ENCODE measurements around the gene FNDC10. TPM values are rescaled to one million over a fixed set of nuclear protein-coding genes. Genes with fewer than 3 reads are reported as not detected.

The FNDC10 gene
- total RNA-seq, 4 donors from 2014 or later, result 5.8 to 15.6 (median 7.9) TPM

GRCh38 chr1:1600861-1601563 is 1.1 kb upstream of the FNDC10 start:
- Histone ChIP-seq H3K4me1 (peaks cover 16 to 38% (median 29%) of the 10 kb centered on the region in 3 donors), H3K27me3 (peaks cover 0 to 81% (median 2%) of the 10 kb centered on the region in 4 donors), H3K36me3 (no peaks in the 10 kb centered on the region), H3K27ac (no peak overlapping the region), H3K9me3 (no peaks in the 10 kb centered on the region), H3K4me3 (peak overlapping the region in 3 of 4 donors; percentile 54 to 60 (median 59))
- intact Hi-C loops (cut with DNase I), result no loop called here
- 20 to 80% methylated on average over 1 of the region's 22 CpGs for whole genome bisulfite sequencing, 2 donors
- DNase-seq, result no peak
- TF ChIP-seq CTCF (IDR thresholded peaks at IDR 0.05) (no peak), POLR2A (IDR thresholded peaks at IDR 0.05) (no peak)

GRCh38 chr1:1599030-1599934 is 653 bp downstream of the FNDC10 start:
- WGBS, 2 donors, result no CpG with 5 or more reads among the region's 111 CpGs
- Histone ChIP-seq H3K27me3 (peaks cover 0 to 84% (median 2%) of the 10 kb centered on the region in 4 donors), H3K4me3 (peak overlapping the region; percentile 16 to 65 (median 42)), H3K27ac (no peak overlapping the region), H3K9me3 (no peaks in the 10 kb centered on the region), H3K4me1 (peaks cover 16 to 38% (median 29%) of the 10 kb centered on the region in 3 donors), H3K36me3 (no peaks in the 10 kb centered on the region)
- TF ChIP-seq CTCF (IDR thresholded peaks at IDR 0.05) (peak in 3 of 6 experiments; percentile 3 to 32 (median 32)), POLR2A (IDR thresholded peaks at IDR 0.05) (no peak)
- DNase-seq, result no peak
- intact Hi-C loops (cut with DNase I), result no loop called here

GRCh38 chr1:1598720-1599029 is 1.3 kb downstream of the FNDC10 start:
- Histone ChIP-seq H3K9me3 (no peaks in the 10 kb centered on the region), H3K36me3 (no peaks in the 10 kb centered on the region), H3K27me3 (peaks cover 0 to 79% (median 2%) of the 10 kb centered on the region in 4 donors), H3K27ac (no peak overlapping the region), H3K4me3 (peak overlapping the region in 1 of 4 donors; percentile 26), H3K4me1 (peaks cover 16 to 38% (median 29%) of the 10 kb centered on the region in 3 donors)
- intact Hi-C loops (cut with DNase I), result no loop called here
- TF ChIP-seq POLR2A (IDR thresholded peaks at IDR 0.05) (no peak), CTCF (IDR thresholded peaks at IDR 0.05) (no peak)
- DNase-seq, result no peak
- WGBS, 2 donors, result 88 to 90% methylated on average over 2 to 7 of the region's 13 CpGs

- Histone ChIP-seq H3K27me3 (peaks cover 0 to 77% (median 2%) of the 10 kb centered on the region in 4 donors), H3K36me3 (no peaks in the 10 kb centered on the region), H3K4me1 (peaks cover 16 to 38% (median 29%) of the 10 kb centered on the region in 3 donors), H3K4me3 (no peak overlapping the region), H3K27ac (no peak overlapping the region), H3K9me3 (no peaks in the 10 kb centered on the region)
- intact Hi-C loops (cut with DNase I), result no loop called here
- WGBS, 2 donors, result 90% methylated on average over 4 of the region's 28 CpGs; no CpG with 5 or more reads in 1 of the 2 donors
- TF ChIP-seq CTCF (IDR thresholded peaks at IDR 0.05) (no peak), POLR2A (IDR thresholded peaks at IDR 0.05) (no peak)
- no peak for DNase-seq
Measured at GRCh38 chr1:1598051-1598719, 1.8 kb downstream of the FNDC10 start.
